Measurements from ENCODE around the gene ST6GALNAC3.

DNA sequence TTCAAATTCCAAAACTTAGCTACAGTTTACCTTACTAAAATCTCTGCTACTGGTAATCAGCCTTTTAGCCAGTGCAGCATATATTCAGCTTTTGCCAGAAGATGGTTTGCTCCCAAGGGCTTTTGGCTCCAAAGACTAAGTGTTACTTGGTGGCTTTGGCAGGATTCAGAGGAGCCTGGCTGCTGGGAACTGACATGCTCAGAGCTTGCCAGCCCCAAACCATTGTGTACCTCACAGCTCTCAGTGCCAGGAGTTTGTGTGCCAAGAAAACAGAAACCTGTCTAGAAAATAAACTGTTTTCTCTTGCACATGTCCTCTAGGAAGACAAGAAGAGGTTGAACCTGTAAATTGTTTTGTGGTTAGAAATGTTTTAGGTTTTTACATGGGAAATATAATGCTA, 315.9 kb downstream of the ST6GALNAC3 start:
- TF ChIP-seq, protein P1, sequence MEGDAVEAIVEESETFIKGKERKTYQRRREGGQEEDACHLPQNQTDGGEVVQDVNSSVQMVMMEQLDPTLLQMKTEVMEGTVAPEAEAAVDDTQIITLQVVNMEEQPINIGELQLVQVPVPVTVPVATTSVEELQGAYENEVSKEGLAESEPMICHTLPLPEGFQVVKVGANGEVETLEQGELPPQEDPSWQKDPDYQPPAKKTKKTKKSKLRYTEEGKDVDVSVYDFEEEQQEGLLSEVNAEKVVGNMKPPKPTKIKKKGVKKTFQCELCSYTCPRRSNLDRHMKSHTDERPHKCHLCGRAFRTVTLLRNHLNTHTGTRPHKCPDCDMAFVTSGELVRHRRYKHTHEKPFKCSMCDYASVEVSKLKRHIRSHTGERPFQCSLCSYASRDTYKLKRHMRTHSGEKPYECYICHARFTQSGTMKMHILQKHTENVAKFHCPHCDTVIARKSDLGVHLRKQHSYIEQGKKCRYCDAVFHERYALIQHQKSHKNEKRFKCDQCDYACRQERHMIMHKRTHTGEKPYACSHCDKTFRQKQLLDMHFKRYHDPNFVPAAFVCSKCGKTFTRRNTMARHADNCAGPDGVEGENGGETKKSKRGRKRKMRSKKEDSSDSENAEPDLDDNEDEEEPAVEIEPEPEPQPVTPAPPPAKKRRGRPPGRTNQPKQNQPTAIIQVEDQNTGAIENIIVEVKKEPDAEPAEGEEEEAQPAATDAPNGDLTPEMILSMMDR (IDR thresholded peaks at IDR 0.05), result no peak
- no peak for TF ChIP-seq POLR2A (IDR thresholded peaks at IDR 0.05)
